Testis (tissue), 3 donors: Measurements from ENCODE around the gene CELF4. TPM values are rescaled to one million over a fixed set of nuclear protein-coding genes. Genes with fewer than 3 reads are reported as not detected.

Experiments used
- DNase-seq: peaks from one replicate; pipeline ENCODE4 v3.0.0-alpha.2; 2019
- H3K27ac ChIP-seq, 2 donors: fragments of 200-600 bp; sonication (generic); one replicate each; pipeline ENCODE4 v1.5.1; 2019
- H3K27me3 ChIP-seq: fragments of 200-600 bp; sonication (generic); one replicate; pipeline ENCODE4 v1.5.1; 2019
- H3K36me3 ChIP-seq: fragments of 200-600 bp; sonication (generic); one replicate; pipeline ENCODE4 v1.5.1; 2017; ENCODE audit warnings: low read depth; ENCODE audit errors: missing control alignments
- H3K4me1 ChIP-seq: fragments of 200-600 bp; sonication (generic); one replicate; pipeline ENCODE4 v1.5.1; 2019
- H3K4me3 ChIP-seq, 2 donors: fragments of 200-600 bp; sonication (generic); one replicate each; pipeline ENCODE4 v1.5.1; 2017 to 2019
- H3K9me3 ChIP-seq: fragments of 200-600 bp; sonication (generic); one replicate; pipeline ENCODE4 v1.5.1; 2017
- CTCF ChIP-seq, 3 experiments: fragments of 450-650 bp in 2 of 3; fragments of 200-600 bp in 1 of 3; sonication (generic) in 1 of 3; IDR thresholded peaks; one replicate each; pipeline ENCODE4 v1.5.1; 2016 to 2019; ENCODE audit warnings: antibody characterized with exemption in 3 of 3, mild to moderate bottlenecking in 2 of 3, moderate library complexity in 1 of 3
- POLR2A ChIP-seq: fragments of 450-650 bp; IDR thresholded peaks from one replicate; pipeline ENCODE4 v1.6.1; 2017; ENCODE audit warnings: antibody characterized with exemption, mild to moderate bottlenecking, moderate library complexity
- WGBS, 2 donors: methylation state at CpG; one replicate each; pipeline ENCODE4 v1.1.5; 2018; 5-methylcytosine and 5-hydroxymethylcytosine counted together
- intact Hi-C: fragments of 100-400 bp; cut with DNase I; formaldehyde crosslinking; loops from one replicate; pipeline ENCODE4 v1.15.1; 2023; ENCODE audit warnings: low total_unique reads
- polyA plus RNA-seq: library from polyadenylated mRNA; stranded (reverse); fragments of 350-450 nt; fragmentation: Illumina TruSeq; extraction: RNeasy Lipid Tissue Mini Kit (QIAGEN cat#74804); gene quantifications from one replicate; pipeline ENCODE4 v1.2.3, GENCODE V29; 2014; ENCODE audit warnings: low read depth, low replicate concordance; ENCODE audit not compliant: insufficient read depth
- total RNA-seq, 2 donors: library from RNA; depleted of rRNA; stranded (reverse); fragments of >200 nt; gene quantifications; one replicate each; pipeline ENCODE4 v1.2.3, GENCODE V29; 2016

CELF4 gene
- total and polyA plus RNA-seq, 3 donors from 2014 or later: 3.9 to 6.3 (median 4.8) TPM

GRCh38 chr18:37252342-37252741, 313.3 kb downstream of the CELF4 start:
- no peaks in the 10 kb centered on the region for H3K36me3 ChIP-seq
- no peaks in the 10 kb centered on the region for H3K27me3 ChIP-seq
- DNase-seq: no peak
- intact Hi-C loops: no loop called here
- TF ChIP-seq POLR2A (no peak), CTCF (IDR thresholded peaks at IDR 0.05) (no peak)
- WGBS, 2 donors: 79 to 88% methylated on average over 3 of the region's 3 CpGs
- no peaks in the 10 kb centered on the region for H3K4me1 ChIP-seq
- no peak overlapping the region for H3K27ac ChIP-seq
- H3K9me3 ChIP-seq: no peaks in the 10 kb centered on the region
- H3K4me3 ChIP-seq: no peak overlapping the region

- Histone ChIP-seq H3K4me3 (no peak overlapping the region), H3K9me3 (no peaks in the 10 kb centered on the region), H3K36me3 (no peaks in the 10 kb centered on the region), H3K27me3 (no peaks in the 10 kb centered on the region), H3K4me1 (no peaks in the 10 kb centered on the region), H3K27ac (no peak overlapping the region)
- intact Hi-C loops: no loop called here
- DNase-seq: no peak
- WGBS, 2 donors: 76 to 80% methylated on average over 3 of the region's 3 CpGs
- TF ChIP-seq POLR2A (no peak), CTCF (IDR thresholded peaks at IDR 0.05) (no peak)
These were observed 313.9 kb downstream of the CELF4 start for GRCh38 chr18:37251679-37252078.

GRCh38 chr18:37249895-37250618, 315.5 kb downstream of the CELF4 start:
- Histone ChIP-seq H3K4me1 (no peaks in the 10 kb centered on the region), H3K27ac (no peak overlapping the region), H3K9me3 (no peaks in the 10 kb centered on the region), H3K36me3 (no peaks in the 10 kb centered on the region), H3K27me3 (no peaks in the 10 kb centered on the region), H3K4me3 (no peak overlapping the region)
- intact Hi-C loops: no loop called here
- 90 to 98% methylated on average over 6 of the region's 6 CpGs for WGBS, 2 donors
- DNase-seq: no peak
- TF ChIP-seq POLR2A (no peak), CTCF (IDR thresholded peaks at IDR 0.05) (no peak)

- Histone ChIP-seq H3K4me1 (no peaks in the 10 kb centered on the region), H3K4me3 (no peak overlapping the region), H3K9me3 (no peaks in the 10 kb centered on the region), H3K27me3 (no peaks in the 10 kb centered on the region), H3K36me3 (no peaks in the 10 kb centered on the region), H3K27ac (no peak overlapping the region)
- no peak for DNase-seq
- TF ChIP-seq POLR2A (no peak), CTCF (IDR thresholded peaks at IDR 0.05) (no peak)
- intact Hi-C loops: no loop called here
- 87 to 91% methylated on average over 7 to 11 of the region's 11 CpGs for WGBS, 2 donors
These were observed 316.3 kb downstream of the CELF4 start for GRCh38 chr18:37249171-37249886.
